Karpas-422 (cell line): Measurements from ENCODE around the gene TFEB. TPM values are rescaled to one million over a fixed set of nuclear protein-coding genes. Genes with fewer than 3 reads are reported as not detected.

ENCODE experiments used
- DNase-seq: peaks from one replicate; pipeline ENCODE4 v3.0.0-alpha.2; 2015
- H2AFZ ChIP-seq: fragments of 200-600 bp; sonication (generic); 2 replicates; pipeline ENCODE4 v1.6.1; 2014; ENCODE audit warnings: antibody characterized with exemption, low read length, mixed read lengths
- H3K27ac ChIP-seq: fragments of 200-600 bp; sonication (generic); 2 replicates; pipeline ENCODE4 v1.5.1; 2014; ENCODE audit warnings: mild to moderate bottlenecking, low read length, moderate library complexity
- H3K27me3 ChIP-seq: fragments of 200-600 bp; sonication (generic); 2 replicates; pipeline ENCODE4 v1.6.1; 2014; ENCODE audit warnings: low read length, mixed read lengths
- H3K36me3 ChIP-seq: fragments of 200-600 bp; sonication (generic); 2 replicates; pipeline ENCODE4 v1.6.1; 2014; ENCODE audit warnings: low read length, mixed read lengths; ENCODE audit not compliant: insufficient read depth
- H3K4me1 ChIP-seq: fragments of 200-600 bp; sonication (generic); 2 replicates; pipeline ENCODE4 v1.6.1; 2014; ENCODE audit warnings: mild to moderate bottlenecking, low read length, mixed read lengths
- H3K4me2 ChIP-seq: fragments of 200-600 bp; sonication (generic); 2 replicates; pipeline ENCODE4 v1.6.1; 2014; ENCODE audit warnings: low read length, low read depth, mild to moderate bottlenecking; ENCODE audit not compliant: poor library complexity, severe bottlenecking
- H3K4me3 ChIP-seq: fragments of 200-600 bp; sonication (generic); 2 replicates; pipeline ENCODE4 v1.5.1; 2014; ENCODE audit warnings: mild to moderate bottlenecking, antibody characterized with exemption, low read length, mixed read lengths
- H3K79me2 ChIP-seq: fragments of 200-600 bp; sonication (generic); 2 replicates; pipeline ENCODE4 v1.6.1; 2014; ENCODE audit warnings: mild to moderate bottlenecking, low read length, mixed read lengths
- H3K9ac ChIP-seq: fragments of 200-600 bp; sonication (generic); 2 replicates; pipeline ENCODE4 v1.6.0; 2014; ENCODE audit warnings: low read length
- H3K9me2 ChIP-seq: fragments of 200-600 bp; sonication (generic), shearing (Covaris generic); replicated peaks from 2 replicates; pipeline ENCODE4 v1.6.0; 2014; ENCODE audit warnings: mild to moderate bottlenecking, low read length, moderate library complexity; ENCODE audit not compliant: insufficient read depth
- H3K9me3 ChIP-seq: fragments of 300-700, 200-600 bp; sonication (generic); 2 replicates; pipeline ENCODE4 v1.6.1; 2014; ENCODE audit warnings: low read length, mixed read lengths
- H4K20me1 ChIP-seq: fragments of 200-600 bp; sonication (generic); 2 replicates; pipeline ENCODE4 v1.6.1; 2014; ENCODE audit warnings: mild to moderate bottlenecking, antibody characterized with exemption, low read length, low read depth; ENCODE audit not compliant: insufficient read depth
- total RNA-seq: library from RNA; depleted of rRNA; stranded (reverse); fragments of >200 nt; shearing (Covaris generic); gene quantifications from 2 replicates; pipeline ENCODE4 v1.2.3, GENCODE V29; 2014; ENCODE audit warnings: low replicate concordance

Gene TFEB
- total RNA-seq, 1 experiment from 2014 or later, result 72.3 TPM

DNA sequence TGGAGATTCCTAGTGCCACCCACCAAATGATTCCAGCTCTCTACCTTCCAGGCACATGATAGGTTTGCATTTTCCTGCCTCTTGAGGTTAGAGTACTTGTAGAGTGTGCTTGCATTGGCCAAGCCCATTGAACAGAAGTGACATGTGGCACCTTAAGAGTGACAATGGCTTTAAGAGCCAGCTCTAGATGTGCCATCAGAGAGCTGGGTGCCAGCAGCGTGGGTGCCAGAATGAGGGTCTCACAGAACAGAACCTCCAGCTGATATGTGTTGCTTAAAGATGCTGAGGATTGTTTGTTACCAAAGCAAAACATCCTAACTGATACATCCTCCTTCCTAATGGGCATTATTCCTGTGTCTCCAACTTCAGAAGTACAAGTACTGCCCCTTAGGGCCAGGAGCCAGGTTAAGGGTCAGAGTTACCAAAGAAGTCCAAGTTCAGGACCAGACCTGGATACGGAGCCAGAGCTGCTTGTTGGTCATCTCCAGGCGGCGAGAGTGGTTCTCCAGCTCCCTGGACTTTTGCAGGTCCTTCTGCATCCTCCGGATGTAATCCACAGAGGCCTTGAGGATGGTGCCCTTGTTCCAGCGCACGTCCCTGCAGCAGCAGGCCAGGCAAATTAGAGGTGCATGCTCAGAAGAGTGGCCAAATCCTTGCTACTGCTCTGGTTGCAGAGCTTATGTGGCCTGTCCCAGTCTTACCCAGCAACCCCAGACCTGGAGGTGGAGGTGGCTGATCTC, 49.6 kb downstream of the TFEB start:
- Histone ChIP-seq H3K4me3 (no peak overlapping the region), H3K27ac (no peak overlapping the region), H3K36me3 (peaks cover 27% of the 10 kb centered on the region; the same call in 1 of the 2 replicates), H3K9me3 (no peaks in the 10 kb centered on the region), H3K79me2 (no peaks in the 10 kb centered on the region), H3K27me3 (no peaks in the 10 kb centered on the region), H2AFZ (no peak overlapping the region), H3K4me2 (no peak overlapping the region), H4K20me1 (peaks cover 23% of the 10 kb centered on the region; the same call in 1 of the 2 replicates), H3K9ac (no peak overlapping the region), H3K4me1 (no peaks in the 10 kb centered on the region; the same call in 1 of the 2 replicates), H3K9me2 (no peaks in the 10 kb centered on the region)
- DNase-seq, result no peak

DNA sequence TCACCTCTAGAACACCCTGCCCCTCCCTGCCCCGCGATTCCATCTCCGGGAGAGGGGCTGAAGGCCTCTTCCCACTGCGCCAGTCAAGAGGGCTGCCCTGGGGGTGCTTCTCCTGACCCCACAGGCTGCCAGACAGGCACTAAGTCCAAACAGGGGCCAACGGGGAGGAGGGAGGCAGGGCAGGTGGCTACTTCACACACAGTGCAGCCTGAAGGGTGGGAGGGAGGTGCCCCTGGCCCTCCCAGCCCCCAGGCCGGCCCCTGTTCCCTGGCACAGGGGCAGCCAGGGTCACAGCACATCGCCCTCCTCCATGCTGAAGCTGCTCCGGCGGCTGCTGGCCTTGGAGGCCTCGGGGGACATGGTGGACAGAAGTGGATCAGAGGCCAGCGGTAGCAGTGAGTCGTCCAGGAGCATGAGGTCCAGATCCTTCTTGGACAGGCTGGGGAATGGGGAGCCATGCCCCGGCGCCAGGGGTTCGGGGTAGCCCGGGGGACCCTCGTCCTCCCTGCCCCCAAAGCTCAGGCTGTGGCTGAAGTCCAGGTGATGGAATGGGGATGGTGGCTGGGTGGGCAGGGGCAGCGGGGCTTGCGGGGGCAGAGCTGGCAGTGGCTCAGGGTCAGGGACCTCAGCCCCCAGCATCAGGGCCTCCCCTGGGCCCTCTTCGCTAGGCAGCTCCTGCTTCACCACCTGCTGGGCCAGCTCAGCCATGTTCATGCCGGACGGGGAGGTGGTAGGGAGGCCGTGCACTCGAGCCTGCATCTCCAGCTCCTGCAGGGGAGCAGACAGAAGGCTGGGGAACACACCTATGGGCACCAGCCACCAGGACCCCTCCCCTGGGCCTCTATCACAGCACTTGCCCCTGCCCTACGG, 50.9 kb downstream of the TFEB start:
- H4K20me1 ChIP-seq, result peaks cover 12% of the 10 kb centered on the region; the same call in 1 of the 2 replicates
- no peak overlapping the region for H3K4me3 ChIP-seq
- H3K27me3 ChIP-seq, result no peaks in the 10 kb centered on the region
- H3K36me3 ChIP-seq, result peaks cover 27% of the 10 kb centered on the region; the same call in 1 of the 2 replicates
- H3K9ac ChIP-seq, result no peak overlapping the region
- no peaks in the 10 kb centered on the region; the same call in 1 of the 2 replicates for H3K4me1 ChIP-seq
- no peaks in the 10 kb centered on the region for H3K79me2 ChIP-seq
- no peaks in the 10 kb centered on the region for H3K9me3 ChIP-seq
- no peak overlapping the region for H3K27ac ChIP-seq
- H2AFZ ChIP-seq, result no peak overlapping the region
- DNase-seq, result no peak
- no peak overlapping the region for H3K4me2 ChIP-seq
- no peaks in the 10 kb centered on the region for H3K9me2 ChIP-seq

DNA sequence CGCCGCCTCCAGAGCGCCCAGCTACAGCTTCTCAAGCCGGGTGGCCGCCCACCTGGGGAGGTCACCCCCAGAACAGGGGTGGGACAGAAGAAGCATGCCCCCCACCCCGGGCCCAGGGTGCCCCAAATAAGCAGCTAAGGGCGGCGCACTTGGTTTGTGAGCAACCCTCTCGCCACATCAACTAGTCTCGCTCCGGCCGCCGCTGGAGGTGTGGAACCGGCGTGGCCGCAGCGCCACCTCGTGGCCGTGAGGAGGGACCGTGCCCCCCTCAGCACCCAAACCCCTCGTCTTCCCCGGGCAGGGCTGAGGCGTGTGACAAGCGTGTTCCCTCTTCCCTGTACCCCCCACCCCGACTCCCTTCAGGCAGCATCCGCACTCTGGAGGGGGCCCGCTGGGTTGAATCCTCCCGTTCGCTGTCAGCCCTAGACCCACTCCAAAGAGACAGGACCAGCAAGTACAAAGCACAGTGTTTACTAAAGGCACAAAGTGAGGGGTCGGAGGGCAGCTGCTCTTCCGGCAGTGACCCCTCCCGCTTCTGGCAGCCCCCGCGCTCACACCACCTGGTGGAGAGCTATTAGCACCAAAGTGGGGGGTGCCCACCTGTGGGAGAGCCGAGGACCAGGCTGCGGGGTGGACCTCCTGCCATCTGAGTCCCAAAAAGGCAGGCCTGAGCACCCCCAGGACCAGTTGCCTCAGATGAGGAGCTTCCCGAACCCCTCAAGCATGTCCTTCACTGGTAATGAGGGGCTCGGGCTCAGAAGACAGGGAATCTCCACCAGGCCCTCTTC, 51.7 kb downstream of the TFEB start:
- Histone ChIP-seq H3K9me3 (no peaks in the 10 kb centered on the region), H3K4me3 (no peak overlapping the region), H2AFZ (no peak overlapping the region), H3K27ac (no peak overlapping the region), H3K9ac (no peak overlapping the region), H3K4me1 (no peaks in the 10 kb centered on the region; the same call in 1 of the 2 replicates), H3K4me2 (no peak overlapping the region), H4K20me1 (peaks cover 11% of the 10 kb centered on the region; the same call in 1 of the 2 replicates), H3K9me2 (no peaks in the 10 kb centered on the region), H3K36me3 (peaks cover 27% of the 10 kb centered on the region; the same call in 1 of the 2 replicates), H3K27me3 (no peaks in the 10 kb centered on the region), H3K79me2 (no peaks in the 10 kb centered on the region)
- DNase-seq, result peak; percentile 88

DNA sequence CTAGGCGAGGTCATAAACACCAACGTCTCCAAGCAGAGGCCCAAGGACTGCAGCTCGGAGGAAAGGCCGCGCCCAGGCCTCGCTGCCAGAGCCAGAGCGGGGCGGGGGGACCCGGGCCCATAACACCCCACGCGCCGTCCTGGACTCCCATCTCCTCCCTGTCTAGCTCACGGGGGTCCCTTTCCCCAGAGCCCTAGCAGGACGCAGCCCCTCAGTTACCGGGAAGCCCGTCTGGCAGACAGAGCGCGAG, 52.2 kb downstream of the TFEB start:
- Histone ChIP-seq H3K9me3 (no peaks in the 10 kb centered on the region), H3K79me2 (no peaks in the 10 kb centered on the region), H3K9me2 (no peaks in the 10 kb centered on the region), H3K4me2 (no peak overlapping the region), H3K9ac (no peak overlapping the region), H3K27ac (no peak overlapping the region), H3K36me3 (peaks cover 26% of the 10 kb centered on the region; the same call in 1 of the 2 replicates), H2AFZ (no peak overlapping the region), H4K20me1 (peaks cover 11% of the 10 kb centered on the region; the same call in 1 of the 2 replicates), H3K27me3 (no peaks in the 10 kb centered on the region), H3K4me1 (no peaks in the 10 kb centered on the region; the same call in 1 of the 2 replicates), H3K4me3 (no peak overlapping the region)
- no peak for DNase-seq

DNA sequence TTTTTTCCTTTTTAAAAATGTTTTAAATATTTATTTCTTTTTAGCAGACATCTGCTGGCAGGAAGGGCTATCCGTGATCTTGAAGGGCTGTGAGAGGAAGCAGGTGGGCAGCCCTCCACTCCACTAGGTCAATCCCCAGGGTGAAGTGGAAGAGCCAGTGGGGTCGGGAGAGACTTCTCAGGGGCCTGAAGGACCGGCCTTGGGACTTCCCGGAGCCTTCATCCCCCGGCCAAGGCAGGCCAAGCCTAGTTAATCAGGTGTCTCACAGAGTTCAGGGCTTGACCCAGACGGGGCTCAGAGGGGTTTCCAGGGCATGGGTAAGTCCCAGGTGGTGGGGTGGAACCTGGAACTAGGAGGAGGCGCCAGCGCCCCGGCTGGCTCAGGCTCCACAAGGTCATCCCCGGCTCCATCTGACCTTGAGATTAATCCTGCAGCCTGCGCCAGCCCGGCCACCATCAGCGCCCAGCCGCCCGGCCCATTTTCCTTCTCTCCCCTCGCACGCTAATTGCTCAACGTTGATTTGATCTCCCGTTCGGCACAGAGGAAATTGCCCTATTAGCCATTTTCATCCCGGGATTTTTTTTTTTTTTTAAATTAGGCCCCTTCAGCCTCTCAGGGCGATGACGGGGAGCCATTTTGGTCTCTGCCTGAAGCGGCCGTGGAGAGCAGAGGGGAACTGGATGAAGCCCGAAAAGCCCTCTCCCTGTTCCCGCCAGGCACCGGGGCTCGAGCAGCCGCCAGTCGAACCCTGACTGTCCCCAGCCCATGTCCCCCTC, 52.7 kb downstream of the TFEB start:
- no peak overlapping the region for H3K27ac ChIP-seq
- H3K27me3 ChIP-seq, result no peaks in the 10 kb centered on the region
- H3K9me2 ChIP-seq, result no peaks in the 10 kb centered on the region
- H3K36me3 ChIP-seq, result peaks cover 23% of the 10 kb centered on the region; the same call in 1 of the 2 replicates
- H2AFZ ChIP-seq, result no peak overlapping the region
- no peak overlapping the region for H3K9ac ChIP-seq
- no peak for DNase-seq
- H3K4me2 ChIP-seq, result no peak overlapping the region
- H3K9me3 ChIP-seq, result no peaks in the 10 kb centered on the region
- H3K79me2 ChIP-seq, result no peaks in the 10 kb centered on the region
- H4K20me1 ChIP-seq, result peaks cover 11% of the 10 kb centered on the region; the same call in 1 of the 2 replicates
- H3K4me1 ChIP-seq, result no peaks in the 10 kb centered on the region; the same call in 1 of the 2 replicates
- no peak overlapping the region for H3K4me3 ChIP-seq

DNA sequence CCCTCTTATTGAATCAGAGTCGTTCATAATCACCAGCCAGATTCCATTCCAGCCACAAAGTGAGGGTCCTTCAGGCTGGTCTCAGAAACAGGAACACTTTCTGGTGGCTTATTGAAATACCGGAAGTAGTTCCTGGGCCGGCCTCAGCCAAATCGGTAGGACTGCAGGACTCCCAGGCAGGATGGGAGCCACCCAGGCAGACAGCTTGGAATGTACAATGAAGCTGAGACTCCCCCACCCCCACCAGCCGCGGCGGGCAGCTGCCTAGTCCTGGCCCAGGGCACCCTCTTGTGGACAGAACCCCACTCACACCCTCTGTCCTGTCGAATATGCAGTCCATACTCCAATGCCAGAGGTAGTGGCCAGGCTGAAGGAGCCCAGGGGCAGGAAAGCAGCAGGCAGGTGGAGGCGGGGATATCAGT, 53.3 kb downstream of the TFEB start:
- no peak overlapping the region for H3K4me3 ChIP-seq
- no peaks in the 10 kb centered on the region for H3K9me3 ChIP-seq
- H3K27ac ChIP-seq, result no peak overlapping the region
- no peaks in the 10 kb centered on the region; the same call in 1 of the 2 replicates for H3K4me1 ChIP-seq
- H3K9ac ChIP-seq, result no peak overlapping the region
- H3K36me3 ChIP-seq, result peaks cover 20% of the 10 kb centered on the region; the same call in 1 of the 2 replicates
- no peak overlapping the region for H2AFZ ChIP-seq
- no peaks in the 10 kb centered on the region for H3K79me2 ChIP-seq
- H4K20me1 ChIP-seq, result peaks cover 11% of the 10 kb centered on the region; the same call in 1 of the 2 replicates
- H3K4me2 ChIP-seq, result no peak overlapping the region
- no peaks in the 10 kb centered on the region for H3K9me2 ChIP-seq
- H3K27me3 ChIP-seq, result no peaks in the 10 kb centered on the region
- DNase-seq, result peak; percentile 85

DNA sequence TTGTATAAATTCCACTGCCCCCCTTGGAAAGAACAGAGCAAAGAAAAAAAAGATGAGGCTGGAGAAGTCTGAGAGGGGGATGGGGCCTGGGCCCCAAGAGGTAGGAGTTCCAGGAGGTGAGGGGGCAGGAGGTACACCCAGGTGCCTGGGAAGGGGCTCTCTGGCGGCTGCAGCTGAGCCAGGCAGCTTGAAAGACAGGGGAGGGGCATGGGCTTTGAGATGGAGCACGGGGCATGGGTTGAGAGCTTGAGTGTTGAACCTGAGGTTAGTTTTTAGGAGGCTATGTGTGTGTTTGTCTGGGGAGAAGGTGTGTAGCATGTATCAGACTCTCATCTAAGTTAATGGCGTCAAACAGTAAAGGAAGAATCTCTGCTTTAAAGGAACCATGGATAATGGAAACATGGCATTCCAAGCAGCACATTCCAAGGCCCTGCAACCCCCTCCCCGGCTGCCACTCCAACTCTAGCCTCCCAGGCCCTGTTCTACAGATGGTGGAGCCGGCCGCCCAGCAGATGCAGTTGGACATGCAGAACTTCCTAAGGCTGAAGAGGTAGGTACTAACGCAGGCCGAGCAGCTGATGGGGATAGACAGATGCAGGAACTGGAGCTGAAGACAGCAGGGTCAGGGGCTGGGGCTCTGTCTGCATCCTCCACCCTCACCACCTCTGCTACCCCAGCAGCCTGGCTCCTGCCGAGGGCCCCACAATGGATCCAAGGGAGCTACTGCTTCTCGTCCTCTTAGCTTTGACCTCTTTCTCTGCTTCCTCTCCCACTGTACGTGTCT, 55.0 kb downstream of the TFEB start:
- Histone ChIP-seq H3K36me3 (peaks cover 8% of the 10 kb centered on the region; the same call in 1 of the 2 replicates), H3K79me2 (no peaks in the 10 kb centered on the region), H3K4me3 (no peak overlapping the region), H3K27ac (no peak overlapping the region), H2AFZ (no peak overlapping the region), H3K4me2 (no peak overlapping the region), H3K27me3 (no peaks in the 10 kb centered on the region), H4K20me1 (peaks cover 7% of the 10 kb centered on the region; the same call in 1 of the 2 replicates), H3K9me2 (no peaks in the 10 kb centered on the region), H3K9me3 (no peaks in the 10 kb centered on the region), H3K9ac (no peak overlapping the region), H3K4me1 (no peaks in the 10 kb centered on the region; the same call in 1 of the 2 replicates)
- no peak for DNase-seq
